Transverse colon (tissue), 4 donors: ENCODE data around the gene TEAD3. TPM values are rescaled to one million over a fixed set of nuclear protein-coding genes. Genes with fewer than 3 reads are reported as not detected.
"Not testable (repeated sequence)": the region's sequence is repeated elsewhere in the genome, so short reads cannot be mapped to it uniquely, and the experiment has no call there.

ENCODE experiments used
- DNase-seq: peaks from one replicate; pipeline ENCODE4 v3.0.0-alpha.2; 2019
- H3K27ac ChIP-seq, 4 donors: fragments of 200-600 bp; sonication (generic); 2 replicates each; pipeline ENCODE4 v1.5.1; 2016 to 2018; ENCODE audit warnings: inconsistent platforms in 4 of 4
- H3K27me3 ChIP-seq: fragments of 200-600 bp; sonication (generic); 2 replicates; pipeline ENCODE4 v1.5.1; 2017; ENCODE audit warnings: inconsistent platforms
- H3K36me3 ChIP-seq, 4 donors: fragments of 200-600 bp; sonication (generic); 2 replicates each; pipeline ENCODE4 v1.5.1; 2017 to 2019; ENCODE audit warnings: inconsistent platforms in 4 of 4
- H3K4me1 ChIP-seq, 4 donors: fragments of 200-600 bp; sonication (generic); 2 replicates each; pipeline ENCODE4 v1.5.1; 2017 to 2020; ENCODE audit warnings: inconsistent platforms in 4 of 4
- H3K4me3 ChIP-seq, 4 donors: fragments of 200-600 bp; sonication (generic); 1 replicate in 1 of 4; 2 replicates in 3 of 4; pipeline versions ENCODE4 v1.5.1 to v1.6.1; 2017 to 2019; ENCODE audit warnings: inconsistent platforms in 4 of 4
- H3K9me3 ChIP-seq, 2 donors: fragments of 200-600 bp; sonication (generic); 2 replicates each; pipeline ENCODE4 v1.5.1; 2017 to 2019; ENCODE audit warnings: inconsistent platforms in 2 of 2
- EP300 ChIP-seq: sonication (generic); formaldehyde crosslinking; IDR thresholded peaks from one replicate; pipeline ENCODE4 v1.6.1; 2017; ENCODE audit warnings: antibody characterized with exemption, low read depth
- POLR2A ChIP-seq: fragments of 450-650 bp; IDR thresholded peaks from one replicate; pipeline ENCODE4 v1.6.1; 2016; ENCODE audit warnings: antibody characterized with exemption, mild to moderate bottlenecking, moderate library complexity
- POLR2AphosphoS5 ChIP-seq, 3 donors: sonication (generic); formaldehyde crosslinking; IDR thresholded peaks; one replicate each; pipeline ENCODE4 v1.6.1; 2016; ENCODE audit warnings: antibody characterized with exemption in 3 of 3
- WGBS, 2 donors: methylation state at CpG; one replicate each; pipeline ENCODE4 v1.1.5; 2018; ENCODE audit warnings: low coverage in 1 of 2; 5-methylcytosine and 5-hydroxymethylcytosine counted together
- in situ Hi-C, 4 donors: fragments of 200-750 bp; cut with MboI; loops; one replicate each; pipeline versions ENCODE4 v1.15.0 to v1.15.1; 2017; ENCODE audit warnings: low sequenced_read_pairs in 3 of 4, low pct_ligation_motif_present in 1 of 4, low pct_unique_long_range_greater_than_20kb in 1 of 4
- intact Hi-C: fragments of 100-400 bp; cut with DNase I; formaldehyde crosslinking; loops from one replicate; pipeline ENCODE4 v1.15.1; 2023; ENCODE audit warnings: low total_unique reads
- total RNA-seq, 4 donors: library from RNA; depleted of rRNA; stranded (reverse); fragments of >200 nt; gene quantifications; one replicate each; pipeline ENCODE4 v1.1.0, GENCODE V29; 2016
- TF ChIP-seq, protein P1 (sequence below), 5 experiments: fragments of 200-600 bp in 3 of 5; fragments of 450-650 bp in 2 of 5; sonication (generic) in 3 of 5; IDR thresholded peaks; 1 replicate in 2 of 5; 2 replicates in 3 of 5; pipeline ENCODE4 v1.5.1; 2016 to 2017; ENCODE audit warnings: antibody characterized with exemption in 5 of 5, inconsistent platforms in 3 of 5, mild to moderate bottlenecking in 2 of 5, moderate library complexity in 1 of 5

The TEAD3 gene
- total RNA-seq, 4 donors from 2014 or later = 23.0 to 67.7 (median 25.3) TPM

- no peak overlapping the region for H3K27ac ChIP-seq
- 89 to 91% methylated on average over 4 to 9 of the region's 9 CpGs for WGBS, 2 donors
- intact Hi-C loops (no loop called here), in situ Hi-C loops (loop anchor here in 3 of 4 donors (5.0 kb wide), 2 partner anchors 218 to 223 kb away; partner anchors contain the start of gene ARMC12 (in 2 of the 3))
- no peaks in the 10 kb centered on the region for H3K27me3 ChIP-seq
- H3K4me3 ChIP-seq = no peak overlapping the region
- peaks cover 0 to 4% (median 0%) of the 10 kb centered on the region in 4 donors for H3K4me1 ChIP-seq
- H3K9me3 ChIP-seq = no peaks in the 10 kb centered on the region
- no peak for DNase-seq
- TF ChIP-seq POLR2AphosphoS5 (IDR thresholded peaks at IDR 0.05) = no peak
- no peak for TF ChIP-seq EP300
- TF ChIP-seq POLR2A = no peak
- TF ChIP-seq, protein P1, sequence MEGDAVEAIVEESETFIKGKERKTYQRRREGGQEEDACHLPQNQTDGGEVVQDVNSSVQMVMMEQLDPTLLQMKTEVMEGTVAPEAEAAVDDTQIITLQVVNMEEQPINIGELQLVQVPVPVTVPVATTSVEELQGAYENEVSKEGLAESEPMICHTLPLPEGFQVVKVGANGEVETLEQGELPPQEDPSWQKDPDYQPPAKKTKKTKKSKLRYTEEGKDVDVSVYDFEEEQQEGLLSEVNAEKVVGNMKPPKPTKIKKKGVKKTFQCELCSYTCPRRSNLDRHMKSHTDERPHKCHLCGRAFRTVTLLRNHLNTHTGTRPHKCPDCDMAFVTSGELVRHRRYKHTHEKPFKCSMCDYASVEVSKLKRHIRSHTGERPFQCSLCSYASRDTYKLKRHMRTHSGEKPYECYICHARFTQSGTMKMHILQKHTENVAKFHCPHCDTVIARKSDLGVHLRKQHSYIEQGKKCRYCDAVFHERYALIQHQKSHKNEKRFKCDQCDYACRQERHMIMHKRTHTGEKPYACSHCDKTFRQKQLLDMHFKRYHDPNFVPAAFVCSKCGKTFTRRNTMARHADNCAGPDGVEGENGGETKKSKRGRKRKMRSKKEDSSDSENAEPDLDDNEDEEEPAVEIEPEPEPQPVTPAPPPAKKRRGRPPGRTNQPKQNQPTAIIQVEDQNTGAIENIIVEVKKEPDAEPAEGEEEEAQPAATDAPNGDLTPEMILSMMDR (IDR thresholded peaks at IDR 0.05) = no peak
- no peaks in the 10 kb centered on the region for H3K36me3 ChIP-seq
Observed at GRCh38 chr6:35519313-35520015, 22.6 kb upstream of the TEAD3 start.

GRCh38 chr6:35518566-35519312 is 21.9 kb upstream of the TEAD3 start:
- TF ChIP-seq EP300 (no peak), POLR2A (no peak), POLR2AphosphoS5 (IDR thresholded peaks at IDR 0.05) (no peak)
- TF ChIP-seq, protein P1 (IDR thresholded peaks at IDR 0.05) = no peak
- intact Hi-C loops (no loop called here), in situ Hi-C loops (no loop called here)
- Histone ChIP-seq H3K27ac (no peak overlapping the region), H3K9me3 (no peaks in the 10 kb centered on the region), H3K4me3 (no peak overlapping the region), H3K27me3 (no peaks in the 10 kb centered on the region), H3K4me1 (peaks cover 0 to 4% (median 0%) of the 10 kb centered on the region in 4 donors), H3K36me3 (no peaks in the 10 kb centered on the region)
- 88 to 95% methylated on average over 5 to 6 of the region's 6 CpGs for WGBS, 2 donors
- no peak for DNase-seq

DNA sequence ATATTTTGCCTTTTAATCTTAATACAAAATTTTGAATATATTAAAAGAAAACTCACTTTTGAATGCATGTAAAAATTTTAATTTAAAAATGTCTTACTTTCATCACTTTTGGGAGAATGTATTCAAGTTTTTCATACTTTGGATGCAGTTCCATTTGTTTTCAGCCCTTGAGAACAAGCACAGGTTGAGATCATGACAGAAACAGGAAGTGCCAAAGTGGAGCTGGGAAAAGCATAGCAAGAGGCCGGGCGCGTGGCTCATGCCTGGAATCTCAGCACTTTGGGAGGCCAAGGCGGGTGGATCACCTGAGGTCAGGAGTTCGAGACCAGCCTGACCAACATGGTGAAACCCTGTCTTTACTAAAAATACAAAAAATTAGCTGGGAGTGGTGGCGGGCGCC is 21.1 kb upstream of the TEAD3 start:
- in situ Hi-C loops, H3K9me3 ChIP-seq, H3K36me3 ChIP-seq, H3K4me3 ChIP-seq, DNase-seq, intact Hi-C loops, H3K4me1 ChIP-seq, H3K27me3 ChIP-seq, H3K27ac ChIP-seq: not testable (repeated sequence)
- 60 to 78% methylated on average over 1 to 7 of the region's 7 CpGs for WGBS, 2 donors

DNA sequence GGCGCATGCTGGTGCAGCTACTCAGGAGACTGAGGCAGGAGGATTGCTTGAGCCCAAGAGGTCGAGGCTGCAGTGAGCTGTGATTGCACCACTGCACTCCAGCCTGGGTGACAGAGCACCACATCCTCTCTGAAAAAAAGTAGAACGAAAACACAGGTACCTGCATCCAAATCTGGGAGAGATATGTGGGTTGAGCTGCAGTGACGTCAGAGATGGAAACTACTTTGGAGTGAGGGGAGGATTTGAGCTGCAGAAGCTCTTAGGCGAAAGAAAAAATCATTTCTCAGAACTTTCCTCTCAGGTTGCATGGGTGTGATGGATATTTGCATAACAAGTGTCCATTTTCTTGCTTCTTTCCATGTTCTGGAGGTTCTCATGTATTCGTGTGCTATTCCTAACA is 19.8 kb upstream of the TEAD3 start:
- Histone ChIP-seq H3K27me3 (peaks cover 13% of the 10 kb centered on the region), H3K27ac (no peak overlapping the region), H3K9me3 (no peaks in the 10 kb centered on the region), H3K4me1 (peaks cover 0 to 5% (median 2%) of the 10 kb centered on the region in 4 donors), H3K36me3 (no peaks in the 10 kb centered on the region), H3K4me3 (no peak overlapping the region)
- 68 to 69% methylated on average over 5 to 6 of the region's 6 CpGs for WGBS, 2 donors
- DNase-seq = no peak
- intact Hi-C loops = no loop called here
- in situ Hi-C loops = no loop called here
- TF ChIP-seq, protein P1 (IDR thresholded peaks at IDR 0.05) = no peak
- TF ChIP-seq POLR2A (no peak), EP300 (no peak), POLR2AphosphoS5 (IDR thresholded peaks at IDR 0.05) (no peak)

DNA sequence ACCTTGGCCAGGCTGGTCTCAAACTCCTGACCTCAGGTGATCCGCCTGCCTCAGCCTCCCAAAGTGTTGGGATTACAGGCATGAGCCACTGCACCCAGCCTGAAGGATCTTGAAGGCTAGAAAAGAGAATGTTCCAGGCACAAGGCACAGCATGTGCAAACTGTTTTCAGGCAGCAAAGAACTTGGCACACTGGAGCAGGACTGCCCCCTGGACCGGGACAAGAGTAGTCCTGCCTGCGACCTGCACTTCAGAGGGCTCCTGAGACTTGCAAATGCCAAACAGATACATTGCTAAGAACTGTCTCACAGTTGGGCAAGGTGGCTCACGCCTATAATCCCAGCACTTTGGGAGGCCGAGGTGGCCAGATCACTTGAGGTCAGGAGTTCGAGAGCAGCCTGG is 19.1 kb upstream of the TEAD3 start:
- WGBS, 2 donors = 84% methylated on average over 6 of the region's 6 CpGs; no CpG with 5 or more reads in 1 of the 2 donors

More for the DNA sequence above, 19.1 kb upstream of the TEAD3 start:
- H3K9me3 ChIP-seq, H3K4me1 ChIP-seq, DNase-seq, in situ Hi-C loops, H3K4me3 ChIP-seq, H3K36me3 ChIP-seq, intact Hi-C loops, H3K27ac ChIP-seq: not testable (repeated sequence)
- peaks cover 21% of the 10 kb centered on the region for H3K27me3 ChIP-seq
